Adipocyte (in vitro differentiated cells): ENCODE measurements around the gene SCAMP4.
A peak's percentile ranks its signal among the peaks of the same experiment; 100 is the strongest.

Experiments
- DNase-seq: peaks from one replicate; pipeline ENCODE4 v3.0.0-alpha.2; 2015; ENCODE audit warnings: low read depth
- H3K27me3 ChIP-seq: replicated peaks from 2 replicates; pipeline ENCODE4 v1.7.0; 2013; ENCODE audit warnings: mild to moderate bottlenecking, low read length, moderate library complexity; ENCODE audit not compliant: control insufficient read depth, insufficient read depth
- H3K36me3 ChIP-seq: 2 replicates; pipeline ENCODE4 v1.7.0; 2013; ENCODE audit warnings: low read length, mild to moderate bottlenecking, moderate library complexity; ENCODE audit not compliant: control insufficient read depth, insufficient read depth, severe bottlenecking
- H3K4me1 ChIP-seq: 2 replicates; pipeline ENCODE4 v1.7.0; 2013; ENCODE audit warnings: mild to moderate bottlenecking, low read length, moderate library complexity; ENCODE audit not compliant: control insufficient read depth, insufficient read depth
- H3K4me3 ChIP-seq: 2 replicates; pipeline ENCODE4 v1.7.0; 2013; ENCODE audit warnings: mild to moderate bottlenecking, low read length, moderate library complexity
- H3K9ac ChIP-seq: 2 replicates; pipeline ENCODE4 v1.7.0; 2013; ENCODE audit warnings: mild to moderate bottlenecking, low read length, moderate library complexity
- H3K9me3 ChIP-seq: 2 replicates; pipeline ENCODE4 v1.7.0; 2013; ENCODE audit warnings: mild to moderate bottlenecking, low read length, moderate library complexity; ENCODE audit not compliant: control insufficient read depth

SCAMP4 gene

GRCh38 chr19:1905110-1905862 is at the start of gene SCAMP4, which contains the start of gene ADAT3:
Gene SCAMP4 (plus strand): TSS chr19:1905399. CDS start chr19:1915020, 9,621 bp downstream.
Gene ADAT3 (plus strand): TSS chr19:1905399. CDS start chr19:1912048, 6,649 bp downstream.
- H3K27me3 ChIP-seq = no peaks in the 10 kb centered on the region
- H3K9me3 ChIP-seq = no peaks in the 10 kb centered on the region
- H3K4me1 ChIP-seq = peaks cover 19% of the 10 kb centered on the region
- peak; percentile 99 for DNase-seq
- peak within 1 kb of the TSS; percentile 89 for H3K9ac ChIP-seq
- no peaks in the 10 kb centered on the region for H3K36me3 ChIP-seq
- peak within 1 kb of the TSS; percentile 88 for H3K4me3 ChIP-seq

DNA sequence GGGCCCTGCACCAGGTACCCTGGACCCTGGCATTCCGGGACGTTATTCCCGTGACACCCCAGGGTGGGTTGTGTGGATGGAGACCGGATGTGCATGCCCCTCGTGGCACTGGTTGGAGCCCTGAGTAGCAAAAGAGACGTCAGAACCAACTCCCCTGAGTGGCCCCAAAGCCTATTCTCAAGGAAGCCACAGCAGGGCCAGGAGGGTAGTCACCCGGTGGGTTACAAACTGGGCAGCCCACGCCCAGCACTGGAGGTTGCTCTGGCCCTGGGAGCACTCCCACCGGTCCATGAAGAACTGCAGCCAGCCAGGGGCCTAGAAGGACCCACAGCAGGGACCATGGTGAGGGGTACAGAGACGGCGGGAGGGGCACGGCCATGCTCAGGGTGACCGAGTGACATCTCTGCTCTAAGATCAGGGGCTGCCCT is 49.4 kb upstream of the SCAMP4 start:
- Histone ChIP-seq H3K4me1 (peaks cover 34% of the 10 kb centered on the region), H3K9me3 (no peaks in the 10 kb centered on the region), H3K36me3 (no peaks in the 10 kb centered on the region), H3K4me3 (peak overlapping the region; percentile 66), H3K9ac (peak overlapping the region; percentile 78), H3K27me3 (no peaks in the 10 kb centered on the region)
- DNase-seq = peak; percentile 47

GRCh38 chr19:1856345-1856697 is 48.9 kb upstream of the SCAMP4 start:
- peak overlapping the region; percentile 66 for H3K4me3 ChIP-seq
- no peaks in the 10 kb centered on the region for H3K36me3 ChIP-seq
- DNase-seq = no peak
- H3K27me3 ChIP-seq = no peaks in the 10 kb centered on the region
- H3K9ac ChIP-seq = peak overlapping the region; percentile 78
- peaks cover 39% of the 10 kb centered on the region for H3K4me1 ChIP-seq
- no peaks in the 10 kb centered on the region for H3K9me3 ChIP-seq

GRCh38 chr19:1856698-1857603 is 48.2 kb upstream of the SCAMP4 start:
- no peaks in the 10 kb centered on the region for H3K36me3 ChIP-seq
- DNase-seq = peak; percentile 80
- peak overlapping the region; percentile 78 for H3K9ac ChIP-seq
- peaks cover 41% of the 10 kb centered on the region for H3K4me1 ChIP-seq
- H3K4me3 ChIP-seq = peak overlapping the region; percentile 66
- H3K9me3 ChIP-seq = no peaks in the 10 kb centered on the region
- no peaks in the 10 kb centered on the region for H3K27me3 ChIP-seq

- Histone ChIP-seq H3K9ac (peak overlapping the region; percentile 56), H3K9me3 (no peaks in the 10 kb centered on the region), H3K36me3 (no peaks in the 10 kb centered on the region), H3K4me3 (no peak overlapping the region), H3K27me3 (no peaks in the 10 kb centered on the region), H3K4me1 (peaks cover 41% of the 10 kb centered on the region)
- no peak for DNase-seq
Observed at GRCh38 chr19:1857648-1858326, 47.4 kb upstream of the SCAMP4 start.

DNA sequence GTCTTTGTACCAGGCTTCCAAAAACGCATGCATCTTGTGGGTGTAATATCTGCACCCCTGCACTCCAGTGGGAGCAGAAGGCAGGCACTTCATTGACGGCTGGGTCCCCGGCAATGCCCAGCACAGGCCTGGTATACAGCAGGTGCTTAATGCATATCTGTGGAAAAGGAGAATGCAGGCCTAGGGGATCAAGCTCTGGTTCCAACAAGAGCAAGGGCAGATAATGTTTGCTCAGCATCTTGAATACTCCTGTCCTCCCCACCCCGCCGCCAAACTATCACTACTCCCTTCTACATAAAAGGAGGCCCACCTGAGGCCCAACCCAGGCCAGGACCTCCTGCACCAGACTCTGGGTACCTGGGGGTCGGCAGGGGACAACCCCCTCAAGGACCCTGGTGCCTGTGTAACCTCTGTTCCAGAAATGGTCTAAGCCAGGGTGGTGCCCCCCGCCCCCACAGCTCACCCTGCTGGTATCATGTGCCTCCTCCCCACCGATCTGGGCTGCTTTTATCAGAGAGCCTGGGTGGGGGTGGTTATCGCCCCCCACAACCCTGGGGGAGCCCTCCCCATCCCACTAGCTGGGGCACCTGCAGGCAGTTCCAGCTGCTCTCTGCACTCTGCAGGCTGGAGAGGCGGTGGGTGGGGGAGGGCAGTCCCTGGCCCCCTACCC is 46.7 kb upstream of the SCAMP4 start:
- H3K9me3 ChIP-seq = no peaks in the 10 kb centered on the region
- H3K36me3 ChIP-seq = no peaks in the 10 kb centered on the region
- H3K27me3 ChIP-seq = no peaks in the 10 kb centered on the region
- no peak for DNase-seq
- no peak overlapping the region for H3K4me3 ChIP-seq
- no peak overlapping the region for H3K9ac ChIP-seq
- H3K4me1 ChIP-seq = peaks cover 41% of the 10 kb centered on the region

GRCh38 chr19:1859331-1859781 is 45.8 kb upstream of the SCAMP4 start:
- H3K9ac ChIP-seq = no peak overlapping the region
- H3K4me1 ChIP-seq = peaks cover 41% of the 10 kb centered on the region
- H3K4me3 ChIP-seq = no peak overlapping the region
- DNase-seq = no peak
- H3K36me3 ChIP-seq = no peaks in the 10 kb centered on the region
- no peaks in the 10 kb centered on the region for H3K9me3 ChIP-seq
- no peaks in the 10 kb centered on the region for H3K27me3 ChIP-seq

DNA sequence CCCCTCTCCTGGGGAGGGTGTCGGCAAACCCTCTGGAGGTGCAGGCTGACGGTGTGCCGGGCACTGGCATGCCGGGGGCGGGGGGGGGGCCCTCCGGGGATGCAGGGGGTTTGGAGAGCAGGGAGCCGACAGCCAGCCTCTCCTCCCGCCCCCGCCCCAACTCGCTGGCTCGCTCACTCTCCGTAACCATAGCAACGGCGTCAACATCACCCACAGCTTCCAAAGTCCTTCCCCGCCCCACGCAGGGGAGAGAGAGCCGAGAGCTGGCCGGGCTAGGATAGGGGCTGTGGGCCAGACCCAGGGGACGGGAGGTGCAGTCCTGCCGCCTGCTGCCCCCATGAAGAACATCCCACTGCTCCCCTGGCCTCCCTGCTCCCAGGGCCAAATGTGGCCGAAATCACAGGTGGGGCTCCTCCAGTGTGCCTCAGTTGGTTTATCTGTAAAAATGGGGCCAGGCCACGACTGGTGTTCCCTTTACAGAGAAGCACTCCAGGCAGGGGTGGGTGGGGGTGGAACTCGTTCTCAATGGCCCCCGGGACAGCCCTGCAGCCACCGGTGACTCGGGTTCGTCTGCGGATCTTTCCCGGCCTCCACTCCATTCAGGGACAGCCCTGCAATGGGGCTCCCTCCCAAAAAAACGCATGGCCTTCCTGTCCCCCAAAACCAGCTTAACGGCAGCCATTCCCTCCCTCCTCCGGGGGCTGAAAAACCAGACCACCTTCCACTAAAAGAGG is 45.0 kb upstream of the SCAMP4 start:
- H3K27me3 ChIP-seq = no peaks in the 10 kb centered on the region
- no peaks in the 10 kb centered on the region for H3K36me3 ChIP-seq
- peak overlapping the region; percentile 51 for H3K9ac ChIP-seq
- H3K4me3 ChIP-seq = peak overlapping the region; percentile 86
- no peaks in the 10 kb centered on the region for H3K9me3 ChIP-seq
- peaks cover 39% of the 10 kb centered on the region for H3K4me1 ChIP-seq
- DNase-seq = peak; percentile 90

- no peaks in the 10 kb centered on the region for H3K27me3 ChIP-seq
- peaks cover 32% of the 10 kb centered on the region for H3K4me1 ChIP-seq
- DNase-seq = no peak
- no peaks in the 10 kb centered on the region for H3K9me3 ChIP-seq
- peak overlapping the region; percentile 86 for H3K4me3 ChIP-seq
- H3K36me3 ChIP-seq = no peaks in the 10 kb centered on the region
- peak overlapping the region; percentile 83 for H3K9ac ChIP-seq
Observed at GRCh38 chr19:1860821-1861598, 44.2 kb upstream of the SCAMP4 start.
